ENCODE measurements around the gene CRYBG1. TPM values are rescaled to one million over a fixed set of nuclear protein-coding genes. Genes with fewer than 3 reads are reported as not detected.

Gene CRYBG1
- total RNA-seq, 1 experiment from 2014 or later = 2.9 TPM

DNA sequence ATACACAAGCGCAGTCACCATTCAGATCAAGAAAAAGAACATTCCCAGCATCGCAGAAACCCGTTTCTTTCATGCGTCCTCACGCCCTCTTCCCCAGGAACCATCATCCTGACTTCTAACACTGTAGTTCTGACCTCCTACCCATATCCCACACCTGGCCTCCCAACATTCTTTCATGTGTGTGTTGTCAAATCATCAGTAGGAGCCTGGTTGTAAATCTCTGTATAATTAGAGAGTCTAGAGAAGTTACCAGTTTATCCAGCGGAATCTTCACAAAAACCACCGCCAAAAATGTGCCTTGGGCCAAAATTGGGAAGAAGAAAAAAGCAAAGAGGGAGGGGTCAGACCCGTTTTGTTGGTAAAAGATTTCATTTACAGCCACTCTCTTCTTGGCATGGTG, 177.1 kb downstream of the CRYBG1 start:
- CTCF ChIA-PET = no interaction called here

DNA sequence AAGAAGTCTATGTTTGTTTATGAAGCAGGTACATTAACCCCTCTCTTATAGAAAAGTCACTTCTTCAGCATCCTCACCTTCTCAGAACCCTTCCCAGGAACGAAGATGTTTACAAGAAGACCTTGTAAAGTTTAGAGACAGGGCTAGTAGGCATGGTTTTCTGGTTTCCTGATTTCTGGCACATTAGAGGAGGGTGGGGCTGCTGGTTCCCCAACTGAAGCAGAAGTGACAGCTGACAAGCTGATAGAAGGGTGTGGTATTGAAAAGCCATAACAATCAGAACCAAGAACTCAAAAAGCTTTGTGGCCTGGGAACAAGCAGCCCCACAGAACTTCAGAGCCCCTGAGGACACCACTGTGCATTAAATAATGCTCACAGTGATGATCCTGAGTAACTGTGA, 177.6 kb downstream of the CRYBG1 start:
- ChIA-PET POLR2A (ENCODE audit: low non-redundant PET) (no interaction called here), CTCF (no interaction called here)
- no peak for TF ChIP-seq EZH2 (IDR thresholded peaks at IDR 0.05; ENCODE audit: borderline replicate concordance, low read depth, low read length, poor library complexity, severe bottlenecking)
- TF ChIP-seq, protein P1, sequence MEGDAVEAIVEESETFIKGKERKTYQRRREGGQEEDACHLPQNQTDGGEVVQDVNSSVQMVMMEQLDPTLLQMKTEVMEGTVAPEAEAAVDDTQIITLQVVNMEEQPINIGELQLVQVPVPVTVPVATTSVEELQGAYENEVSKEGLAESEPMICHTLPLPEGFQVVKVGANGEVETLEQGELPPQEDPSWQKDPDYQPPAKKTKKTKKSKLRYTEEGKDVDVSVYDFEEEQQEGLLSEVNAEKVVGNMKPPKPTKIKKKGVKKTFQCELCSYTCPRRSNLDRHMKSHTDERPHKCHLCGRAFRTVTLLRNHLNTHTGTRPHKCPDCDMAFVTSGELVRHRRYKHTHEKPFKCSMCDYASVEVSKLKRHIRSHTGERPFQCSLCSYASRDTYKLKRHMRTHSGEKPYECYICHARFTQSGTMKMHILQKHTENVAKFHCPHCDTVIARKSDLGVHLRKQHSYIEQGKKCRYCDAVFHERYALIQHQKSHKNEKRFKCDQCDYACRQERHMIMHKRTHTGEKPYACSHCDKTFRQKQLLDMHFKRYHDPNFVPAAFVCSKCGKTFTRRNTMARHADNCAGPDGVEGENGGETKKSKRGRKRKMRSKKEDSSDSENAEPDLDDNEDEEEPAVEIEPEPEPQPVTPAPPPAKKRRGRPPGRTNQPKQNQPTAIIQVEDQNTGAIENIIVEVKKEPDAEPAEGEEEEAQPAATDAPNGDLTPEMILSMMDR (conservative IDR thresholded peaks at IDR 0.05; ENCODE audit: low read depth, low read length) = no peak
- Histone ChIP-seq H3K4me1 (ENCODE audit: insufficient read depth, low read length, poor library complexity, severe bottlenecking) (peaks cover 15% of the 10 kb centered on the region), H3K27me3 (replicated peaks; ENCODE audit: insufficient read depth, low read depth, low read length, poor library complexity) (no peaks in the 10 kb centered on the region), H3K36me3 (ENCODE audit: insufficient read depth, low read length, poor library complexity, severe bottlenecking) (no peaks in the 10 kb centered on the region), H3K4me3 (ENCODE audit: low read depth, low read length, poor library complexity, severe bottlenecking) (no peak overlapping the region), H3K27ac (ENCODE audit: low read depth, low read length, poor library complexity, severe bottlenecking) (no peak overlapping the region), H3K9me3 (ENCODE audit: low read depth, low read length, poor library complexity, severe bottlenecking) (no peaks in the 10 kb centered on the region)
- DNase-seq (ENCODE audit: low spot score) = no peak
- BruUV-seq (replicated peaks) = no TSS peak
- intact Hi-C loops (cut with micrococcal nuclease; ENCODE audit: unreplicated experiment) = no loop called here

More for the DNA sequence above, 177.1 kb downstream of the CRYBG1 start:
- no peak for DNase-seq (ENCODE audit: low spot score)
- H3K27me3 ChIP-seq (replicated peaks; ENCODE audit: insufficient read depth, low read depth, low read length, poor library complexity) = no peaks in the 10 kb centered on the region
- POLR2A ChIA-PET (ENCODE audit: low non-redundant PET) = no interaction called here
- H3K4me3 ChIP-seq (ENCODE audit: low read depth, low read length, poor library complexity, severe bottlenecking) = no peak overlapping the region
- H3K27ac ChIP-seq (ENCODE audit: low read depth, low read length, poor library complexity, severe bottlenecking) = no peak overlapping the region
- H3K36me3 ChIP-seq (ENCODE audit: insufficient read depth, low read length, poor library complexity, severe bottlenecking) = no peaks in the 10 kb centered on the region
- no TSS peak for BruUV-seq (replicated peaks)
- H3K4me1 ChIP-seq (ENCODE audit: insufficient read depth, low read length, poor library complexity, severe bottlenecking) = peaks cover 15% of the 10 kb centered on the region
- intact Hi-C loops (cut with micrococcal nuclease; ENCODE audit: unreplicated experiment) = no loop called here
- TF ChIP-seq EZH2 (IDR thresholded peaks at IDR 0.05; ENCODE audit: borderline replicate concordance, low read depth, low read length, poor library complexity, severe bottlenecking) = no peak
- TF ChIP-seq, protein P1 (conservative IDR thresholded peaks at IDR 0.05; ENCODE audit: low read depth, low read length) = no peak
- H3K9me3 ChIP-seq (ENCODE audit: low read depth, low read length, poor library complexity, severe bottlenecking) = no peaks in the 10 kb centered on the region

DNA sequence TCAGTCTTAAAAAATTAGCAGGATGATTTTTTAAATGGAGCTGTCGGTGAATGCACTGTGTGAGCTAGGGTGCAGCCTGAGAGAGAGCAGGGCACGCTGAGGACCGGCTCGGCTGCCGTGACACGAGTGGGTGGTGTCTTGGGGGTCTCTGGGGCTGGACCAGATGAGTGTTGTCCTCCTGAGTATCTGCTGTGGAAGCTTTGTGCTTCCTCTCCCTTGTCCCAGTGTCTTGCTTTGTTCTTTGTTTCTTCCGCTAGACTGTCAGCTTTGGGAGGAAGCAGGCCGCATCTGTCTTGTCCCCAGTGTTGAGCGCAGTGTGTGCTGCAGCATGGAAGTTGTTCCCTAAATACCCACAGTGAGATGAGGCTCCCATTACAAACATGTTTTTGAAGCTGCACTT, 179.4 kb downstream of the CRYBG1 start:
- no peak overlapping the region for H3K4me3 ChIP-seq (ENCODE audit: low read depth, low read length, poor library complexity, severe bottlenecking)
- no peaks in the 10 kb centered on the region for H3K36me3 ChIP-seq (ENCODE audit: insufficient read depth, low read length, poor library complexity, severe bottlenecking)
- TF ChIP-seq, protein P1 (conservative IDR thresholded peaks at IDR 0.05; ENCODE audit: low read depth, low read length) = no peak
- TF ChIP-seq EZH2 (IDR thresholded peaks at IDR 0.05; ENCODE audit: borderline replicate concordance, low read depth, low read length, poor library complexity, severe bottlenecking) = no peak
- BruUV-seq (replicated peaks) = no TSS peak
- intact Hi-C loops (cut with micrococcal nuclease; ENCODE audit: unreplicated experiment) = no loop called here
- DNase-seq (ENCODE audit: low spot score) = no peak
- ChIA-PET POLR2A (ENCODE audit: low non-redundant PET) (no interaction called here), CTCF (no interaction called here)
- H3K27me3 ChIP-seq (replicated peaks; ENCODE audit: insufficient read depth, low read depth, low read length, poor library complexity) = no peaks in the 10 kb centered on the region
- peaks cover 15% of the 10 kb centered on the region for H3K4me1 ChIP-seq (ENCODE audit: insufficient read depth, low read length, poor library complexity, severe bottlenecking)
- no peak overlapping the region for H3K27ac ChIP-seq (ENCODE audit: low read depth, low read length, poor library complexity, severe bottlenecking)
- H3K9me3 ChIP-seq (ENCODE audit: low read depth, low read length, poor library complexity, severe bottlenecking) = no peaks in the 10 kb centered on the region

Data from A673 (cell line).